Skin epidermis (tissue), 12 donors: ENCODE results near the gene UCKL1.
"Not testable (repeated sequence)": the region's sequence is repeated elsewhere in the genome, so short reads cannot be mapped to it uniquely, and the experiment has no call there.

Source experiments
- H3K27ac ChIP-seq, 21 experiments: fragments of 200-600 bp; sonication (generic) in 11 of 21; one replicate each; pipeline ENCODE4 v1.5.0; 2020; ENCODE audit warnings: mild to moderate bottlenecking in 3 of 21, inconsistent platforms in 2 of 21, moderate library complexity in 2 of 21
- H3K4me3 ChIP-seq, 7 experiments: fragments of 200-600 bp; sonication (generic) in 2 of 7; one replicate each; pipeline ENCODE4 v1.5.0; 2020; ENCODE audit warnings: inconsistent platforms in 2 of 7, mild to moderate bottlenecking in 2 of 7, moderate library complexity in 1 of 7

Gene UCKL1

DNA sequence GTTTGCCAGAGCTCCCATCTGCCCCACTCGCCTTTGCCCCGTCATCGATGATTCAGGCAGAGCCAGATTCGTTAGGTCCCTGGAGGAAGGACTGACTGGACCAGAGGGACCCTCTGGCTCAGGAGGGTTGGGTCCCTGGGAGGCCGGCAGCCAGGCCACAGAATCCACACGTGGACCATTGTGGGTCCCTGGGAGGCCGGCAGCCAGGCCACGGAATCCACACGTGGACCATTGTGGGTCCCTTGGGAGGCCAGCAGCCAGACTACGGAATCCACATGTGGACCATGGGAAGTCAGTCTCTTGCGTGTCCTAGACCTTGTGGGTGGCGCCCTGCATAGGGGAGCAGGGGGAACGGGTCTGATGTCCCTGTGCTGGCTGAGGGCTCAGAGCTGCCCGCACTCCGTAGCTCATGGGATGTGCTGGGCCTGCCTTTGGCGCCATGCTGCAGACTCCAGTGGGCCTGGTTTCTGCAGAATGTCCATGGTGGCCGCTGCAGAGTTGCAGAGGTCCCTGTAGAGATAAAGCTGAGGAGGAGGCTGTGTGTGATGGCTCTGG lies 23.5 kb downstream of the UCKL1 start:
- Histone ChIP-seq H3K4me3 (no peak overlapping the region), H3K27ac (no peak overlapping the region)

DNA sequence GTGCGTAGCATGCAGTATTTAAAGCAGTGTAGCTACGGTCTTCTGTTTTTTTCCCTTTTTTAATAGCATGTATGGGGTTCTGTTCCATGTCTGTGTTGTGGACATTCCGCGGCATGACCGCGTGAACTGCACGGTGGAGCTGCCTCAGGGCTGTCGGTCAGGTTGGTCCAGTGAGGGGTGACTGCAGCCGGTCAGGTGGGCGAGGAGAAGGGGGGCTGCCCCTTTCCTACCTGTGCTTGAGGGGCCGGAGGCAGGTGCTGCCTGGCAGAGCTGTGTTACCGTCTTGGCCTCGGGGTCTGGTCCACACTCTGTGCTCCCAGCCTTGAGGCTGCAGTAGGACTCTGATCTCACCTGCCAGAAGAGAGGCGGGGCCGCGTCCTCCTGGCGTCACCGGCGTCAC lies 24.5 kb downstream of the UCKL1 start:
- Histone ChIP-seq H3K27ac (no peak overlapping the region), H3K4me3 (no peak overlapping the region)

DNA sequence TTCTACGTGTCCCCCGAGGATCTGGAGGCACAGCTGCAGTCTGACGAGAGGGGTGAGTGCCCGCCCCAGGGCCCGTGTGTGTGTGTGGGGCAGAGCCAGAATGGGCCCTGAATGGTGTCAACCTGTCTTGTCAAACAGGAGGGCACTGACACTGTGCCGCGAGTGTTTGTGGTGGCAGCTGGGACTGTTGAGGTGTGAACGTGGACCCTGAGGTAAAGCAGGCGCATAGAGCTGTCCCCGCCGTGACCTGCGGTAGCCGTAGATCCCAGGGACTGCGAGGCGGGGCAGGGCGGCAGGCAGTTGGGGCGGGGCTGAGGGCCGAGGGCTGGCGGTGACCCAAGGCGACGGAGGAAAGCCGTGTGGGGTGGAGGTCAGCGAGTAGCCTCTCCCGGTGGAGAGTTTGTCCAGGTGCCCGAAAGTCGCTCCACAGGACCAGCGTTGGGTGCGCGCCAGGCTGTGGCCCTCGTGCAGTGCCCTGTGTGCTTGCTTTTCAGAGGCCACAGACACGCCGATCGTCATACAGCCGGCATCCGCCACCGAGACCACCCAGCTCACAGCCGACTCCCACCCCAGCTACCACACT lies 25.2 kb downstream of the UCKL1 start:
- Histone ChIP-seq H3K4me3 (no peak overlapping the region), H3K27ac (no peak overlapping the region)

DNA sequence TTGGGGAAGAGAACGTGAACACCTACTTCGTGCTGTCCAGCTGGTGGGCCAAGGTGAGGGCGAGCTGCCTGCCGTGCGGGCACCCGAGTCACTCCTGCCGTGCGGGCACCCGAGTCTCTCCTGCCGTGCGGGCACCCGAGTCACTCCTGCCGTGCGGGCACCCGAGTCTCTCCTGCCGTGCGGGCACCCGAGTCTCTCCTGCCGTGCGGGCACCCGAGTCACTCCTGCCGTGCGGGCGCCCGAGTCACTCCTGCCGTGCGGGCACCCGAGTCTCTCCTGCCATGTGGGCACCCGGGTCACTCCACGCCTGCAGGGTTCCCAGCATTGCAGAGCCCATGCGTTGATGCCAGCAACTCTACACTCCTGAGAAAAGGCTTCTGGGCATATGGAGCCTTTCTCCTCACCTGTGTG lies 26.7 kb downstream of the UCKL1 start:
- not testable (repeated sequence) for H3K27ac ChIP-seq, H3K4me3 ChIP-seq

DNA sequence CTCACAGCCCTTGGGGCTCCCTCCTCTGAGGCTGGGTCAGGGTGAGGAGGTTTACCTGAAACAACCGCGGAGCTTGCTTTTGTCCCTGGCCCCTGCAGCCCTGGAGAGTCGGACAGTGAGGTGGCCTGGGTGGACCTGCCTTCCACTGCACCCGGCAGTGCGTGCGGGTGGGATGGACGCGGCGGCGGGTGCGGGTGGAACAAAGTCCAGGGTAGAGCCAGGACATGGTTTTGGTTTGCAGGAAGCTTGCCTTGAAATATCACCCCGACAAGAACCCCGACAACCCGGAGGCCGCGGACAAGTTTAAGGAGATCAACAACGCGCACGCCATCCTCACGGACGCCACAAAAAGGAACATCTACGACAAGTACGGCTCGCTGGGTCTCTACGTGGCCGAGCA lies 27.1 kb downstream of the UCKL1 start:
- no peak overlapping the region for H3K4me3 ChIP-seq

DNA sequence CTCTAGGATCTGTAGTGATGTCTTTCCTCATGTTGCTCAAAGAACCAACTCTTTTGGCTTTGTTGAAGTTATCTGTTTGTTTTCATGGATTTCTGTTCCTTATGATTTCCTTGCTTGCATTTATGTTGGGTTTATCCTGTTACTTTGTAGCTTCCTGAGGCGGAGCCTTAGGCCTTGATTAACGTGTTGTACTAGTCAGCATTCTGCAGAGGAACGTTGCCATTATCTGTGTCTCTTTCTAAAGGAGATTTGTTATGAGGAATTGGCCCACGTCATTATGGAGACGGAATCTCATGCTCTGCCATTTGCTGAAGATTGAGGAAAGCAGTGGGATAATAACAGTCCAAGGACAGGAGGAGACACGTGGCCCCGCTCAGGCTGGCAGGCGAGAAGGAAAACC lies 29.9 kb downstream of the UCKL1 start:
- Histone ChIP-seq H3K27ac (no peak overlapping the region), H3K4me3 (no peak overlapping the region)

More for the DNA sequence above, 27.1 kb downstream of the UCKL1 start:
- H3K27ac ChIP-seq: no peak overlapping the region

GRCh38 chr20:63924241-63924640 lies 32.0 kb downstream of the UCKL1 start:
- Histone ChIP-seq H3K27ac (no peak overlapping the region), H3K4me3 (no peak overlapping the region)

DNA sequence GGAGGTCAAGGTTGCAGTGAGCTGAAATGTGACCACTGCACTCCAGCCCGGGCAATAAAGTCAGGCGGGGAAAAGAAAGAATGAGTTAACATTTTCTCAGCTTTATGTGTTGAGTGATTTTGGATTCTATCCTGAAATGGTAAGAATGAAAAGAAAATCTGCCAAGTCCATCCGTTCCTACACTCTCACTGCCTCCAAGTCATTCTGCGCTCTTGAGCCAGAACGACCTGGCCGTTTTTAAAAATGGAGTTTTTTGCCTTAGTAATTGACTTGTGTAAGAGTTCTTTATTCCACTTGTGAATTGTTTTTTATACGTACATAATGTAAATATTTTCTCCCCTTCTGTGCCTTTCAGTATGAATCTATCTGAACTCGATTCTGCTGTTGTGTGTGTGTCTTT lies 32.6 kb downstream of the UCKL1 start:
- Histone ChIP-seq H3K4me3 (no peak overlapping the region), H3K27ac (no peak overlapping the region)

GRCh38 chr20:63920226-63920625 lies 36.0 kb downstream of the UCKL1 start:
- no peak overlapping the region for H3K27ac ChIP-seq
- H3K4me3 ChIP-seq: no peak overlapping the region

- no peak overlapping the region for H3K27ac ChIP-seq
- H3K4me3 ChIP-seq: no peak overlapping the region
These were observed 37.1 kb downstream of the UCKL1 start for GRCh38 chr20:63919130-63919529.

DNA sequence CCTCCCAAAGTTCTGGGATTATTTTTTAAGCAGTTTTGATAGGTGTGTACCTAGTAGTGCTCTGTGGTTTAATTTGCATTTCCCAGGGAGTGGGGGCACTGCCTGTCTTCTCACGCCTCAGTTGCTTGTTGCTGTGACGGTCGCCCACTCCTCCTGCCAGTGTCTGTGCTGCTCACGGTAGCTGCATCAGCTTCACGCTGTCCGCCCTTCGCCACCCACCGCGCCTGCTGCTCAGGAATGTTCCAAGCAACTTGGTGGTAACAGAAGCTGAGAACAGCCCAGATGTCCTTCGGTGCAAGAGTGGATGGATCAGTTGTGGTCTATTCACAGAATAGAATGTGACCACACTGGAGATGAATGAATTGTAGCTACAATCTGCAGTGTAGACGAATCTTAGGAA lies 38.4 kb downstream of the UCKL1 start:
- Histone ChIP-seq H3K27ac (no peak overlapping the region), H3K4me3 (no peak overlapping the region)

DNA sequence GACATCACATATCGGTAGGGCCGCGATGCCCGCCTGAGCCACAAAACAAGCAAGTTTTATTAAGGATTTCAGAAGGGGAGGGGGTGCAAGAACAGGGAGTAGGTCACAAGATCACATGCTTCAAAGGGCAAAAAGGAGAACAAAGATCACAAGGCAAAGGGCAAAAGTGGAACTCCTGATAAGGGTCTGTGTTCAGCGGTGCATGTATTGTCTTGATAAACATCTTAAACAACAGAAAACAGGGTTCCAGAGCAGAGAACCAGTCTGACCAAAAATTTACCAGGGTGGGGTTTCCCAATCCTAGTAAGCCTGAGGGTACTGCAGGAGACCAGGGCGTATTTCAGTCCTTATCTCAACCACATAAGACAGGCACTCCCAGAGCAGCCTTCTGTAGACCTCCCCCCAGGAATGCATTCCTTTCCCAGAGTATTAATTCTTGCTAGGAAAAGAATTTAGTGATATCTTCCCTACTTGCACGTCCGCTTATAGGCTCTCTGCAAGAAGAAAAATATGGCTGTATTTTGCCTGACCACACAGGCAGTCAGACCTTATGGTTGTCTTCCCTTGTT lies 39.8 kb downstream of the UCKL1 start:
- H3K27ac ChIP-seq, H3K4me3 ChIP-seq: not testable (repeated sequence)

DNA sequence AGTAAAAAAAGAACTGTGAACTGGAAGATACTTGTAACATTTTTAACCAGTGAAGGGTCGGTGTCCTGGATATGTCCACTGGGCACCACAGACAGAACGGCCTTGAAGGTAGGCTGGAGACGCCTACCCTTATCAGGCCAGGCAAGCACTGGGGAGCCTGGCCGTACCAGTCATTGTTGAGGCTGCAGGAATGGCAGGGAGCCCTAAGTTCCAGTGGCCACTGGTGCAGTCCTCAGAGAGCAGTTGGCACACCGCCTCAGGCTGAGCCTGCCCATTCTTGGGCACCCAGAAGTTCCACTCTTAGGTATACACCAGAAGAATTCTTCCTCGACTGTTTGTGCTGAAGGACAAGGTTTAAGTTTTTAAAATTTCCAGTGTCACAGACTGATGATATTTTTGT lies 40.7 kb downstream of the UCKL1 start:
- Histone ChIP-seq H3K4me3 (no peak overlapping the region), H3K27ac (no peak overlapping the region)

DNA sequence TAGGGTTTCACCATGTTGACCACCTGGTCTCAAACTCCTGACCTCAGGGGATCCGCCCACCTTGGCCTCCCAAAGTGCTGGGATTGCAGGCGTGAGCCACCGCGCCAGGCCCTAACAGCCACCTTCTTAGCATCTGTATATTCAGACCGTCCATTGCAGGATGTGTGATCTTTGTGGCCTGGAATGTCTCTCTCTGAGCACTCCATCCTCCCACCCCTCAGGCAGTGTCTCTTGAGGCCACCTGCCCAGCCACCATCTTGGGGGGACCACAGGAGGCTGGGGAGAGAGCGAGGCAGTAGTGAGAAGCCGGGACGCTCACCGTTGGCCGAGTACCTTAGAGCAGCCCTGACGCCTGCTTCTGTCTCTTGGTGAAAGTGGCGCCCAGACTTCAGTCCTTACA lies 42.4 kb downstream of the UCKL1 start:
- no peak overlapping the region for H3K27ac ChIP-seq
- no peak overlapping the region for H3K4me3 ChIP-seq

DNA sequence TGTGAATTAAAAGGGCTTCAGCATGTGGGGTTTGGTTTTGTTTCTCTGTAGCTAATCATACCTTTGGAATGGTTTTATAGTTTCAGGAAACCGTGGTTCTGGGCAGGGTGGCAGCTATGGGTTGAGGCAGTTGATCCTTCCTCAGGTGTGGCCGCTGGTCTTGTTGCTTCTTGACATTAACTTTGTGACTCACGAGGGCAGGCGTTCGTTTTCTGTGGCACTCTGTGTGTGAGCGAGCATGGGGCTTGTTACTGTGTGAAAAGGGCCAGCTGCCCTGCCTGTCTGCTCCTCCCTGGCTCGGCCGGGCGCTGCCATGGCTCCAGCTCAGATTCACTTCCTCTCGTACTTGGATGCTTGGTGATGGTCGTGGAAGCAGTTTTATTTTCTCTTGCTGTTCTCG lies 45.0 kb downstream of the UCKL1 start:
- peak overlapping the region in 15 of 21 experiments; percentile 5 to 68 (median 30) for H3K27ac ChIP-seq

DNA sequence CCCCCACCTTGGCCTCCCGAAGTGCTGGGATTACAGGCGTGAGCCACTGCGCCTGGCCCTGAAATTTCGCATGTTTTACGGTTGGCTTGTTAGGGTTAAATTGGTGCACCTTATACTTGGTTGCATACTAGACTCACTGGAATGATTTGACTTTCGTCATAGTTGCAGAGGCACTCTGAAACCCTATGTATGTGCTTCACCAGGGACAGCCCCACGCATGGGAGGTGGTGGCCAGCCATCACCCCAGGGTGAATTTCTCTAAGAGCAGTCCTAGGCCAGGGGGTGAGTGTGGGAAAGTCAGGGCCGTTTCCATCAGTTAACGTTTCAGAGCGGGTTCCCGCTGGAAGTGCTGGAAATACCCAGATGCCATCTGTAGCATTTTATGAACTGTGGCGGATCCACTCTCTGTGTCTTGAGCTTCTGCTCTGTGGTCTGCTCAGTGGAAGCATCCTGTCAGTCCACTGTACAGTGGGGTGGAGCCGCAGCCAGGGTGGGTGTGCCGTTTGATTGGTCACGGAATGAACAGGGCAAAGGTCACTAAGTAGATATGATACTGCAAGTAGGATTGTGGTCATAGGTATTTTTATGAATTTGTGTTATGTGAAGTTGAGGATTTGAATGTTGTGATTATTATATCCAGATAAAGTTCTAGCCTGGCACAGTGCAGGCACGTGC lies 48.1 kb downstream of the UCKL1 start:
- Histone ChIP-seq H3K27ac (no peak overlapping the region), H3K4me3 (no peak overlapping the region)

More for the DNA sequence above, 45.0 kb downstream of the UCKL1 start:
- H3K4me3 ChIP-seq: no peak overlapping the region

DNA sequence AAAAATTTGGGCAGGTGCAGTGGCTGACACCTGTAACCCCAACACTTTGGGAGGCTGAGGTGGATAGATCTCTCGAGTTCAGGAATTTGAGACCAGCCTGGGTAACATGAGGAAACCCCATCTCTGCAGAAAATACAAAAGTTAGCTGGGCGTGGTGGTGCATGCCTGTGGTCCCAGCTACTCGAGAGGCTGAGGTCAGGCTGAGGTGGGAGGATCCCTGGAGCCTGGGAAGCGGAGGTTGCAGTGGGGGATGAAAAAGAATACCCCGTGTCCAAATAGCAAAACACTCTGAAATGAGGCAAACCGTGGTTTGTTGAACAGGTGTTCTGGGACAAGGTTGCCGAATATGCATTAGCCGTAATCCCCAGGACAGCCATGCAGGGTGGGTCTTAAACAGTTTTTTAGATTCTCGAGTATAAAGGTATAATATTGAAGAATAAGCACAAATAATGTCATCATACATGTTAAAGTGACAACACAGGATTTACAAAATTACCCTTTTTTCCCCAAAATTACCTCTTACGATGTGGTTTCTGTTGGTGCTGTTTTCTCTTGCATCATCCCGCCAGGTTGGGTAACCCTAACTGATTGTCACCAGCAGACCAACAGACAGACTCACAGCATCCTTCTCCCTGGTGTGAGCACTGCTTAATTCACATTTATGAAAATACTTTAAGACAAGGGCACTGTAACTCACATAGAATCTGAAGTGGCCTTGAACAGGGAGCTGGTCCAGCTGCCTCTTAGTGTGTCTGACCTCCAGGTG lies 52.2 kb downstream of the UCKL1 start:
- Histone ChIP-seq H3K4me3 (no peak overlapping the region), H3K27ac (peak overlapping the region in 2 of 21 experiments; percentile 7 to 12)

- Histone ChIP-seq H3K4me3 (no peak overlapping the region), H3K27ac (peak overlapping the region in 2 of 21 experiments; percentile 14 to 43)
These were observed 55.8 kb downstream of the UCKL1 start for GRCh38 chr20:63900413-63900812.

DNA sequence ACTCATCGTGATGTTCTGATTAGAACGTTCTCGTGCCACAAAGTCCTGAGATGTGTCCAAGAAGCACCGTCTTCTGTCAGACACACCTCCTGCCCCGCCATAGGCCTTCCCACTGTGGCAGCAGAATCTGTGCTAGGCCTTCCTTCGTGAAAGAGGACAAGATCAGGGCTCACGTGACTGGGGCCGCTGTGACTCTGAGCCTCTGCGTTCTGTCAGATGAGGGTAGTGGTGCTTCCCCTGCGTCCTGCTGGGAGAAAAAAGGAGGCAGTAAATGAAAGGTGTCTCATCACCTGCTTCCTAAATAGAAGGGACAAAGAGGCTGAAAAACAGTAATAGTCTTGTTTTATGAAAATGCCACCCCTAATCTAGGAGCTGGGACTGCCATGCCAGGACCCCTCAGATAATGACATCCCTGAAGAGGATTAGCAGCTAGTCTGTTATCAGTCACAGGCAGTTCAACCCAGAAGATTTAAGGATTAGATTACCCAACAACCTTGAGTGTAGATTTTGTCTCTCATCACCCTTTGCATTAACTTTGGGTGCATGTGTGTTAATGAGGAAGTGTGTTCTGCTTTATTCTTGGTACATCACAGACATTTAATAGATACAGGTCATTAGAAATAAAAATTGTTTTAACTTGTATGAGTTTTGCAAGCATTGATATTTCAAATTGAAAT lies 57.2 kb downstream of the UCKL1 start:
- Histone ChIP-seq H3K27ac (no peak overlapping the region), H3K4me3 (no peak overlapping the region)

GRCh38 chr20:63897978-63898561 lies 58.1 kb downstream of the UCKL1 start:
- H3K4me3 ChIP-seq: no peak overlapping the region
- H3K27ac ChIP-seq: peak overlapping the region in 1 of 21 experiments; percentile 11
